Measurements from ENCODE around the gene MTHFD1L. TPM values are rescaled to one million over a fixed set of nuclear protein-coding genes. Genes with fewer than 3 reads are reported as not detected.

MTHFD1L gene
- total RNA-seq, 1 donor from 2014 or later = 107 TPM

DNA sequence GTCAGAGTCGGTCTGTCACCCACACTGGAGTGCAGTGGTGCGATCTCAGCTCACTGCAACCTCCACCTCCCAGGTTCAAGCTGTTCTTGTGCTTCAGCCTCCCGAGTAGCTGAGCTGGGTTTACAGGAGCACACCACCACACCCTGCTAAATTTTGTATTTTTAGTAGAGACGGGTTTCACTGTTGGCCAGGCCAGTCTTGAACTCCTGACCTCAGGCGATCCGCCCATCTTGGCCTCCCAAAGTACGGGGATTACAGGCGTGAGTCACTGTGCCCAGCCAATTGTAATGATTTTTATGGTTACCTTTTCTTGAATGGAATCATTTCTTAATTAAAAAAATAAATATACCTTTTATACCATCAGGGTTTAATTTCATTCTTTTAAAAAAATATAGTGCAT is 105.7 kb downstream of the MTHFD1L start:
- peaks cover 2% of the 10 kb centered on the region for H3K9me3 Mint-ChIP-seq (ENCODE audit: unreplicated experiment)
- no peaks in the 10 kb centered on the region for H3K27me3 ChIP-seq (ENCODE audit: insufficient read depth, low read length)
- H3K79me2 ChIP-seq (ENCODE audit: insufficient read depth, low read length) = no peaks in the 10 kb centered on the region
- H3K4me2 ChIP-seq (ENCODE audit: low read length) = no peak overlapping the region
- H3K36me3 Mint-ChIP-seq (ENCODE audit: low read depth, unreplicated experiment) = peaks cover 28% of the 10 kb centered on the region
- H3K27ac ChIP-seq (ENCODE audit: low read depth, low read length) = no peak overlapping the region
- TF ChIP-seq CTCF (IDR thresholded peaks at IDR 0.05; ENCODE audit: insufficient read depth, low read depth, low read length) (no peak), EZH2 (IDR thresholded peaks at IDR 0.05; ENCODE audit: insufficient read depth, low read length) (no peak)
- no peak overlapping the region for H2AFZ ChIP-seq (ENCODE audit: low read depth, low read length)
- H3K4me3 ChIP-seq (ENCODE audit: insufficient read depth, low read depth, low read length) = no peak overlapping the region
- H3K4me1 Mint-ChIP-seq (ENCODE audit: low read depth, unreplicated experiment) = peaks cover 9% of the 10 kb centered on the region
- no peaks in the 10 kb centered on the region for H4K20me1 ChIP-seq (ENCODE audit: insufficient read depth, low read length)
- no peak overlapping the region for H3K9ac ChIP-seq (ENCODE audit: low read length)
- H3K27ac Mint-ChIP-seq (ENCODE audit: unreplicated experiment) = no peak overlapping the region
- no peaks in the 10 kb centered on the region for H3K4me1 ChIP-seq (ENCODE audit: insufficient read depth, low read length)
- no peak for DNase-seq (ENCODE audit: low read depth)
- no peaks in the 10 kb centered on the region for H3K9me3 ChIP-seq (ENCODE audit: insufficient read depth, low read depth, low read length)
- H3K27me3 Mint-ChIP-seq (ENCODE audit: low read depth, unreplicated experiment) = no peaks in the 10 kb centered on the region
- peaks cover 26% of the 10 kb centered on the region for H3K36me3 ChIP-seq (ENCODE audit: insufficient read depth, low read length)
- FAIRE-seq = no peak
- no peak overlapping the region for H3K4me3 Mint-ChIP-seq (ENCODE audit: unreplicated experiment)

GRCh38 chr6:150975136-150975535 is 109.6 kb downstream of the MTHFD1L start:
- no peaks in the 10 kb centered on the region for H3K9me3 Mint-ChIP-seq (ENCODE audit: unreplicated experiment)
- no peak for DNase-seq (ENCODE audit: low read depth)
- H3K4me1 Mint-ChIP-seq (ENCODE audit: low read depth, unreplicated experiment) = no peaks in the 10 kb centered on the region
- H3K4me2 ChIP-seq (ENCODE audit: low read length) = no peak overlapping the region
- no peaks in the 10 kb centered on the region for H3K27me3 ChIP-seq (ENCODE audit: insufficient read depth, low read length)
- H3K9me3 ChIP-seq (ENCODE audit: insufficient read depth, low read depth, low read length) = no peaks in the 10 kb centered on the region
- H3K4me3 Mint-ChIP-seq (ENCODE audit: unreplicated experiment) = no peak overlapping the region
- no peaks in the 10 kb centered on the region for H3K4me1 ChIP-seq (ENCODE audit: insufficient read depth, low read length)
- peaks cover 30% of the 10 kb centered on the region for H3K36me3 ChIP-seq (ENCODE audit: insufficient read depth, low read length)
- H2AFZ ChIP-seq (ENCODE audit: low read depth, low read length) = no peak overlapping the region
- no peaks in the 10 kb centered on the region for H3K79me2 ChIP-seq (ENCODE audit: insufficient read depth, low read length)
- peaks cover 29% of the 10 kb centered on the region for H3K36me3 Mint-ChIP-seq (ENCODE audit: low read depth, unreplicated experiment)
- FAIRE-seq = no peak
- H3K27me3 Mint-ChIP-seq (ENCODE audit: low read depth, unreplicated experiment) = no peaks in the 10 kb centered on the region
- TF ChIP-seq EZH2 (IDR thresholded peaks at IDR 0.05; ENCODE audit: insufficient read depth, low read length) (no peak), CTCF (IDR thresholded peaks at IDR 0.05; ENCODE audit: insufficient read depth, low read depth, low read length) (no peak)
- H3K27ac Mint-ChIP-seq (ENCODE audit: unreplicated experiment) = no peak overlapping the region
- no peak overlapping the region for H3K9ac ChIP-seq (ENCODE audit: low read length)
- H4K20me1 ChIP-seq (ENCODE audit: insufficient read depth, low read length) = no peaks in the 10 kb centered on the region
- H3K4me3 ChIP-seq (ENCODE audit: insufficient read depth, low read depth, low read length) = no peak overlapping the region
- H3K27ac ChIP-seq (ENCODE audit: low read depth, low read length) = no peak overlapping the region

GRCh38 chr6:150977281-150977680 is 111.8 kb downstream of the MTHFD1L start:
- no peaks in the 10 kb centered on the region for H3K27me3 Mint-ChIP-seq (ENCODE audit: low read depth, unreplicated experiment)
- Histone ChIP-seq H3K4me3 (ENCODE audit: insufficient read depth, low read depth, low read length) (no peak overlapping the region), H3K9ac (ENCODE audit: low read length) (no peak overlapping the region), H3K4me1 (ENCODE audit: insufficient read depth, low read length) (no peaks in the 10 kb centered on the region), H3K4me2 (ENCODE audit: low read length) (no peak overlapping the region), H3K36me3 (ENCODE audit: insufficient read depth, low read length) (peaks cover 30% of the 10 kb centered on the region), H3K27me3 (ENCODE audit: insufficient read depth, low read length) (no peaks in the 10 kb centered on the region), H4K20me1 (ENCODE audit: insufficient read depth, low read length) (no peaks in the 10 kb centered on the region), H3K79me2 (ENCODE audit: insufficient read depth, low read length) (no peaks in the 10 kb centered on the region), H3K27ac (ENCODE audit: low read depth, low read length) (no peak overlapping the region), H2AFZ (ENCODE audit: low read depth, low read length) (no peak overlapping the region), H3K9me3 (ENCODE audit: insufficient read depth, low read depth, low read length) (no peaks in the 10 kb centered on the region)
- H3K9me3 Mint-ChIP-seq (ENCODE audit: unreplicated experiment) = no peaks in the 10 kb centered on the region
- TF ChIP-seq CTCF (IDR thresholded peaks at IDR 0.05; ENCODE audit: insufficient read depth, low read depth, low read length) = no peak
- no peak for TF ChIP-seq EZH2 (IDR thresholded peaks at IDR 0.05; ENCODE audit: insufficient read depth, low read length)
- H3K27ac Mint-ChIP-seq (ENCODE audit: unreplicated experiment) = no peak overlapping the region
- DNase-seq (ENCODE audit: low read depth) = no peak
- no peak overlapping the region for H3K4me3 Mint-ChIP-seq (ENCODE audit: unreplicated experiment)
- peaks cover 33% of the 10 kb centered on the region for H3K36me3 Mint-ChIP-seq (ENCODE audit: low read depth, unreplicated experiment)
- FAIRE-seq = no peak
- no peaks in the 10 kb centered on the region for H3K4me1 Mint-ChIP-seq (ENCODE audit: low read depth, unreplicated experiment)

Measured in astrocyte (in vitro differentiated cells and primary cell).